Activated naive CD4-positive, alpha-beta T cell treated with anti-CD3 and anti-CD28 coated beads, Interleukin-2, amount 50 U/mL, for 72 hours (primary cell): ENCODE measurements around the gene MYO3B. TPM values are rescaled to one million over a fixed set of nuclear protein-coding genes. Genes with fewer than 3 reads are reported as not detected.

Experiments
- ATAC-seq, 2 donors: fragments of 150-1000 bp; cut with Tn5 transposase; 2 replicates each; pipeline ENCODE4 v1.10.0; 2021; ENCODE audit warnings: mild to moderate bottlenecking in 2 of 2, moderate library complexity in 2 of 2
- DNase-seq, 2 donors: peaks; one replicate each; pipeline ENCODE4 v3.0.0; 2021 to 2022; ENCODE audit warnings: low spot score in 2 of 2
- H3K27ac Mint-ChIP-seq, 2 donors: one replicate each; pipeline ENCODE4 v1.8.0; 2022; ENCODE audit warnings: mild to moderate bottlenecking in 2 of 2, mixed read lengths in 2 of 2
- H3K36me3 Mint-ChIP-seq, 2 donors: one replicate each; pipeline ENCODE4 v1.8.0; 2022; ENCODE audit warnings: mixed read lengths in 2 of 2
- H3K9me3 Mint-ChIP-seq, 2 donors: one replicate each; pipeline ENCODE4 v1.8.0; 2022; ENCODE audit warnings: mixed read lengths in 2 of 2
- total RNA-seq, 2 donors: library from RNA; stranded (reverse); gene quantifications; one replicate each; pipeline ENCODE4 v1.2.3, GENCODE V29; 2022

MYO3B gene, protein sequence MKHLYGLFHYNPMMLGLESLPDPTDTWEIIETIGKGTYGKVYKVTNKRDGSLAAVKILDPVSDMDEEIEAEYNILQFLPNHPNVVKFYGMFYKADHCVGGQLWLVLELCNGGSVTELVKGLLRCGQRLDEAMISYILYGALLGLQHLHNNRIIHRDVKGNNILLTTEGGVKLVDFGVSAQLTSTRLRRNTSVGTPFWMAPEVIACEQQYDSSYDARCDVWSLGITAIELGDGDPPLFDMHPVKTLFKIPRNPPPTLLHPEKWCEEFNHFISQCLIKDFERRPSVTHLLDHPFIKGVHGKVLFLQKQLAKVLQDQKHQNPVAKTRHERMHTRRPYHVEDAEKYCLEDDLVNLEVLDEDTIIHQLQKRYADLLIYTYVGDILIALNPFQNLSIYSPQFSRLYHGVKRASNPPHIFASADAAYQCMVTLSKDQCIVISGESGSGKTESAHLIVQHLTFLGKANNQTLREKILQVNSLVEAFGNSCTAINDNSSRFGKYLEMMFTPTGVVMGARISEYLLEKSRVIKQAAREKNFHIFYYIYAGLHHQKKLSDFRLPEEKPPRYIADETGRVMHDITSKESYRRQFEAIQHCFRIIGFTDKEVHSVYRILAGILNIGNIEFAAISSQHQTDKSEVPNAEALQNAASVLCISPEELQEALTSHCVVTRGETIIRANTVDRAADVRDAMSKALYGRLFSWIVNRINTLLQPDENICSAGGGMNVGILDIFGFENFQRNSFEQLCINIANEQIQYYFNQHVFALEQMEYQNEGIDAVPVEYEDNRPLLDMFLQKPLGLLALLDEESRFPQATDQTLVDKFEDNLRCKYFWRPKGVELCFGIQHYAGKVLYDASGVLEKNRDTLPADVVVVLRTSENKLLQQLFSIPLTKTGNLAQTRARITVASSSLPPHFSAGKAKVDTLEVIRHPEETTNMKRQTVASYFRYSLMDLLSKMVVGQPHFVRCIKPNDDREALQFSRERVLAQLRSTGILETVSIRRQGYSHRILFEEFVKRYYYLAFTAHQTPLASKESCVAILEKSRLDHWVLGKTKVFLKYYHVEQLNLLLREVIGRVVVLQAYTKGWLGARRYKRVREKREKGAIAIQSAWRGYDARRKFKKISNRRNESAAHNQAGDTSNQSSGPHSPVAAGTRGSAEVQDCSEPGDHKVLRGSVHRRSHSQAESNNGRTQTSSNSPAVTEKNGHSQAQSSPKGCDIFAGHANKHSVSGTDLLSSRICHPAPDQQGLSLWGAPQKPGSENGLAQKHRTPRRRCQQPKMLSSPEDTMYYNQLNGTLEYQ (N-terminal part only)
- under 1 TPM; 0.18 to 0.27 TPM for total RNA-seq

DNA sequence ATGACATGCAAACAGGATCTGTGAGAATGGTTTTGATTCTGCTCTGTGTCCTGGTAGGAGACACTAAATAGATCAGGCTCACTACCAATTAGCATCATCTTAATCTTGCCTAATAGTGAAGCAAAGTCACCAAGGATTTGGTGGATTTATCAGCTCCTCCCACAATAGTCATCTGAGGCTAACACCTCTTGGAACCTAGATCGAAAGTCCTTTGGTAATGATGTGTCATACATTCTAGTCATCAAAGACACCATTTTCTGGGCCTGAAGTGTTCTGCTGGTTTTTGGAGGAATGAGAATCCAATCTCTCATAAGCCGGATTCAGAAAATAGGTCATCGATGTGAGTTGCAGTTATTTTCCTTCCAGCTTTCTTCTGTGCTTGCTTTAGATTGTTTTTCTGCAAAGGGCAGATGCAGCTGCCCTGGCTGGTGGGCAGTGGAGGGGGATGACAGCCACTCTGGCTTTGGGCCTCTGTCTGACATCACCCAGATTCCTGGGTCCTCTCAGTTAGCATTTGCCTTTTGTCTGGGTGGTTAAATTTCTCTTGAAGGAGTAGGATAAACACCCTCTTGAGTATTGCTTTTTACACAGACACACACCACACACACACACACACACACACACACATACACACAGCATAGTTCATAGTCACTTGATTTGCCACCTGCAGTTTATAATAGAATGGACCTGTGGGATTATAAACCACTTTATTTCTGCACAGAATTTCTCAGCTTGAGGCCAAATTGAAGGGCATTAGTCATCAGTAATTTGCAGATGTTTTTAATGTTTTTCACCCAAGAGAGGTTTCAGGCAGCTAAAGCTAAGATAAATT lies at the start of gene MYO3B:
Gene MYO3B, plus strand, starts transcription at position 198 of the 832 bp plus-strand sequence. Its CDS starts 141 bp downstream, at position 339.
- Mint-ChIP-seq H3K36me3 (no peaks in the 10 kb centered on the region), H3K27ac (peak within 1 kb of the TSS in 1 of 2 donors; percentile 15), H3K9me3 (no peaks in the 10 kb centered on the region)
- peak; percentile 51 to 87 for ATAC-seq
- DNase-seq, result no peak

DNA sequence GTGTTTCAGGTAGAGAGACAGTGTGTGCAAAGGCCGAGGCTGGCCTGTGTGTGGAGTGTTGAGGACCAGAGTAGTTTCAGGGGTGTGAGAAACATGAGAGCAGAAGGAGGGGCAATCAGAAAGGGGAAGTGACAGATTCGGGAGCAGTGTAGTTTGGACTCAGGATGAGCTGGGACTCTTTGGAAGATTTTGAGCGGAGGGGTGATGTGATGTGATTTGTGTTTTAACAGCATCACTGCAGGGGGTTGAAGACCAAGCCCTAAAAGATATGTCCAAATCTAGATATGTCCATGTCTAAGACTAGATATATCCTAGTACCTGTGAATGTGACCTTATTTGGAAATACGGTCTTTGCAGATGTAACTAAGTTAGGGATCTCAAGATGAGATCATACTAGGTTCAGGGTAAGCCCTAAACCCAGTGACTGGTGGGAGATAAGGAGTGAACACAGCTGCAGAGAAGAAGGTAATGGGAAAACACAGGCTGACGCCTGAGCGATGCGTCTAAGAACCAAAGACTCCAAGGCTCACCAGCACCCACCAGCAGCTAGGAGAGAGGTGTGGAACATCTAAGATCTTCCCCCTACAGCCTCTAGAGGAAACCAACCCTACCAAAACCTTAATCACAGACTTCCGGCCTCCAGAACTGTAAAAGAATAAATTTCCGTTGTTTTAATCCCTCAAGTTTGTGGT lies 38.5 kb upstream of the MYO3B start:
- no peak overlapping the region for H3K27ac Mint-ChIP-seq
- H3K9me3 Mint-ChIP-seq, result no peaks in the 10 kb centered on the region
- DNase-seq (no peak), ATAC-seq (no peak)
- no peaks in the 10 kb centered on the region for H3K36me3 Mint-ChIP-seq

DNA sequence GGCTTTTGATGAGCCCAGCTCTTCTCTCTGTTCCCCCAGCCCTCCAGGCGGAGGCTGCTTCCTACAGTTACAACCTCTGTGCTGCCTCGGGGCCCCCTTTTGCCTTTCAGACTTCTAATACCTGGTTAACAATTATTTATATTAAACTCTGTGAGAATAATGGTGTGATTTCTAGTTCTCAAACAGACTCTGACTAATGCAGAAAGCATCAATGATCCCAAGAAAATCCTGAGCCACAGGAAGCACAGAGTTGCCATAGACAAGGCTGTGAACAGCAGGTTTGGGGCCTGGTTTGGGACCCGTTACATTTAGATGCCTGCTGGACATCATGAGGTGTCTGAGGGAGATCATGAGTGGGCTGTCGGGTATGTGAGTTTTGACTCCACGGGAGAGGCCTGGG lies 37.4 kb upstream of the MYO3B start:
- Mint-ChIP-seq H3K9me3 (no peaks in the 10 kb centered on the region), H3K27ac (no peak overlapping the region), H3K36me3 (no peaks in the 10 kb centered on the region)
- DNase-seq (no peak), ATAC-seq (no peak)

DNA sequence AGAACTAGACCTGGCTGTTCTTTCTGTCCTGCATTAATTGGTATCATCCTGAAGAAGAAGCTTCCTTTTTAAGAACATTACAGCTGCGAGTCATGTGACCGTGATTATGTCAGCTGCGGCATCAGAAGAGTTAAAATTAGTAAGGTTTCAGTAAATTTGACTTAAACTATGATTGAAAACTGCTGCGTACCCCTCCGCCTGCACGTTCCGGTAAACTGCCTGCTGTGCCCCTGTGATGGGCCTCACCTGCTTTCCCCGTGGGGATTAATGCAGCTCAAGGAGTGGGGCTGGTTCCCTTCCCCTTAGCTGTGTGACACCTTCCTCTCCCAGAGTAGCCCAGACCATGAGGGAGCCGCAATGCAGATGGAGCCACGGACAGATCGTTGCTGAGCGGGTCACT lies 36.1 kb upstream of the MYO3B start:
- Mint-ChIP-seq H3K27ac (no peak overlapping the region), H3K36me3 (no peaks in the 10 kb centered on the region), H3K9me3 (no peaks in the 10 kb centered on the region)
- DNase-seq (no peak), ATAC-seq (no peak)

DNA sequence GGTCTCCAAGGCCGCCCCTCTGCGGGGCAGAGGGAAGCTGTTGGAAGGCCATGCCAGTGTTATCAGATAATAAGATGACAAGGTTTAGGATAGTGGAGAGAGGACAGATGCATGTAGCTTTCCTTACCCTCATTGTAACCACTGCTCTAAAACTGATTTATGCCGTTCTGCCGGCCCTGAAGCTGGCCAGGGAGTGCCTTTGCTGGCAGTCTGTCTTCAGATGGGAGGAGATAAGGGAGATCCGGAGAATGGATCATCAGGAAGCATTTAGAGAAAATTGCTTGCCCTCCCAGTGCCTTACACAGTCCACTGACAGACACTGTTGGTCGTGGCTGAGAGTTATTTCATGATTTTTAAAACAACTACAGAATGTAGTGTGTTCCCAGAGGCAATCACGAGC lies 35.4 kb upstream of the MYO3B start:
- DNase-seq (no peak), ATAC-seq (no peak)
- Mint-ChIP-seq H3K27ac (no peak overlapping the region), H3K9me3 (no peaks in the 10 kb centered on the region), H3K36me3 (no peaks in the 10 kb centered on the region)

DNA sequence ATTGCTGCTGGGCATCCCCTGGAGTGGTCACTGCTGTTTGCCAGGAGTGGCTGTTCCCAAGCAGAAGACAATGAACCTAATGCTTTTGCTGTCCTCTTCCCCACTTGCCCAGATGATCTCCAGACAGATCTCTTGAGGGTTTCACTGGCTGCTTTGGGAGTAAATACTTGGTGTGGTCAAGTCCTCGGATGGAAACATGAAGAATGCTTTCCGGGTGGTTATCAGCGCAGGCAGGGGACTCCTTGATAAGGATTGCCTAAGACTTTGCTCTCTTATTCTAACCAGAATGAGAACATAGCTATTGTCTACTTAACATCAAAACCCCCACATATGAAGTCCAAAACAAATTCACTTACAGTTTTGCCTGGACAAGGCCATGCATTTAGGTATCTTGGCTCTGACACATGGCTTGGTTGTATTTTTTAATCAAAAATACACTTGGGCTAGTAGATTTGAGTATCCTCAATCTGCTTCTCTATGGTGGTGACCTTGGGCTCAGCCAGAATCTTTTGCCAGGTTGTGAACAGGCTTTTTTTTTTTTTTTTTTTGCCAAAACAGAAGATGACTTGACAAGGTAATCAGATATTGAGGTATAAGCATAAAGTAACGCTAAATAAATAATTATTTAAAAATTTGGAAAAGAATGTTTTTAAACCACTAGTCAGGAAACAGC lies 34.8 kb upstream of the MYO3B start:
- Mint-ChIP-seq H3K36me3 (no peaks in the 10 kb centered on the region), H3K9me3 (no peaks in the 10 kb centered on the region), H3K27ac (no peak overlapping the region)
- no peak for ATAC-seq
- no peak for DNase-seq

DNA sequence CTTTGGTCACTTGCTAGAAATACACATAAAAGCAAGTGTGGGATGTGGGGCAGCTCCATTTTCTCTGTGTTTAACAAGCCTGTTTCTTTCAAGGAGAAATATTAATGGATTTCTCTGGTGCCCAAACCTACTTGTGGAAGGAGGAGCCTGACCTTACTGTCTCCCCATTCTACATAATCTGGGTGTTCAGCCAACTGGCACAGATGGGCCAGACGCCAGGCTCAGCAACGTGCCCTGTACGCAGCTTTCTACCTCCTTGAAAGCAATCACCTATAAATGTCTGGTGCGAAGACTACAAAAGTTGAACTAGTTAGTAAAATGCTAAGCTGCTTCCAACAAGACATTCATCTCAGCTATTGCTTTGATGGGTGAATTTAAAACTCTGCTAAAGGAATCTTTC lies 33.2 kb upstream of the MYO3B start:
- no peak for DNase-seq
- Mint-ChIP-seq H3K36me3 (no peaks in the 10 kb centered on the region), H3K27ac (no peak overlapping the region), H3K9me3 (no peaks in the 10 kb centered on the region)
- no peak for ATAC-seq

DNA sequence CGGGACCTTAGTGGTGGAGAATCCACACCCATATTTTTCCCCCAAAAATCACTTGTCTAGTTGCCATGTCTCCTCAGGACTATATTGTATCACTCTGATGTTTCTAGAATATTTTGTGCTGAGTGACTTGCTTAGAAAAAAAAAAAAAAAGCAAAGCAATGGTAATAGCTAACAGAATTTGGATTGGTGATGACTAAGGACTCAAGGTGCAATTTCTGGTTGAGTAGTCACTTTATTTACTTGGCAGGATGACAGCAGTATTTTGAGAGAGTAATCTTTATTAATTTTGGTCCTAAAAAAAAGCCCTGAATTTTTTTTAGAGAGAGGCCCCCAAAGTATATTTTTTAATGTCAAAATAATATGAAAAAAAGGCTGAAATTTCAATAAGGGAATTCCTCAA lies 32.8 kb upstream of the MYO3B start:
- no peak overlapping the region for H3K27ac Mint-ChIP-seq
- DNase-seq (no peak), ATAC-seq (no peak)
- no peaks in the 10 kb centered on the region for H3K9me3 Mint-ChIP-seq
- no peaks in the 10 kb centered on the region for H3K36me3 Mint-ChIP-seq

DNA sequence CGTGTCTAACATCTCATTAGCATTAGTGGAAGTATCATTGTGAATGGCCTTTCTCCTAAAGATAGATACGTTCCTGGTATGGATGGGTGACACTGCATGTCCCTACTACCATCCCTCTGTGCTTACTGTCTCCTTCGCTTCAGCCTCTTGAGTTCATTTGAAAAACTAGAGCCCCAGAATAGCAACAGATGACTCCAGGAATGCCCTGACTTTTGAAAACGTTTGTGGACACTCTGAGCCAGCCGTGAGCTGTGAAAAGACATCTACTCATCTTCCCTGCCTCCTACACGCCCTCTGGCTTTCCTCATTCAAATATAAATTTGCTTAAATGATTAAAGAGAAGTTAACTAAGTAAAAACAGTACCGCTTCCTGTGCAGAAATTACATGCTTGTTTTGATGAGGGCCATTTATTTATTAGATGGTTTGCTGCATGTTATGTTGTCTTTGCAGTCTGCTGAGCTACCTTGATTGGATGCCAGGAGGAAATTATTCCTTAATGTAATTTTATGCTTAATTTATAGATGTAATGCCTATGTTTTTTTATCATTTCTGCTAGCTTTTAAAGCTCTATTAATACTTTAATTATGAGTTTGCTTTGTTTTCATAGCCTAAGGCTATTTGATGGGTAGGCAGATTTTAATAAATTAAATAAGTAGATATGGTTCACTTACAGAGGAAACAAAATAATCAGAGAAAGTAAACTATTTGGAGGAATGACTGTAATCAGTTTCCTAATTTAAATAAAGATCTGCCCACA lies 32.1 kb upstream of the MYO3B start:
- Mint-ChIP-seq H3K9me3 (no peaks in the 10 kb centered on the region), H3K36me3 (no peaks in the 10 kb centered on the region), H3K27ac (no peak overlapping the region)
- ATAC-seq (no peak), DNase-seq (no peak)

DNA sequence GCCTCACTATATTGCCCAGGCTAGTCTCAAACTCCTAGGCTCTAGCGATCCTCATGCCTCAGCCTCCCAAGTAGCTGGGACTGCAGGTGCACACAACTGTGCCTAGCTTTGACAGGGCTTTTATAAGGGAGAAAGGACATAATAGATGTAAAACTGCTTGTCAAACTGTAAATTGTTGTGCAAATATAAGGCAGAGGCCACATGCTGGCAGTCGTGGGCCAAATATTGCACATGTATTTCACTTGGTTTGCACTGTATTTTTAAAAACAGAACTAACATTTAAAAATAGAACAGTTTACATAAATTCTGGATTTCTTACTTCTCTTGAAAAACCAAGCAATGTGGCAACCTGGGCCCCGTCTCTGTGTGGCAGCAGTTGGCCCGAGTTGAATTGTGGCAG lies 31.2 kb upstream of the MYO3B start:
- DNase-seq, result no peak
- Mint-ChIP-seq H3K9me3 (no peaks in the 10 kb centered on the region), H3K36me3 (no peaks in the 10 kb centered on the region), H3K27ac (no peak overlapping the region)
- no peak for ATAC-seq

DNA sequence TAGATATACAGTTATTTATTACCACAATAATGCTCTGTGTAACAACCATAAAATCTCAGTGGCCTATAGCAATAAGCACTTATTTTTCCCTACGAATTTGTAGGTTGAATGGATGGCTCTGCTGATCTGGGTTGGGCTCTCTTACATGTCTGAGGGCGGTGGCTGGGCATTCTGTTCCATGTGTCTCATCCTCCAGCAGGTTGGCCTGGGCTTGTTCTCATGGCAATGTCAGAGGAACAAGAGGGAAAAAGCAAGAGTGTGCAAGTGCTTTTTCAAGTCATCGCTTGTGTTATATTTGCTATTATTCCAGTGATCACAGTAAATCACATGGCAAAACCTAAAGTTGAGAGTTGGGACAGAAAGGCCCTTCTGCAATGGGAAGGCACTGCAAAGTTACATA lies 30.4 kb upstream of the MYO3B start:
- Mint-ChIP-seq H3K36me3 (no peaks in the 10 kb centered on the region), H3K27ac (no peak overlapping the region), H3K9me3 (no peaks in the 10 kb centered on the region)
- DNase-seq (no peak), ATAC-seq (no peak)

DNA sequence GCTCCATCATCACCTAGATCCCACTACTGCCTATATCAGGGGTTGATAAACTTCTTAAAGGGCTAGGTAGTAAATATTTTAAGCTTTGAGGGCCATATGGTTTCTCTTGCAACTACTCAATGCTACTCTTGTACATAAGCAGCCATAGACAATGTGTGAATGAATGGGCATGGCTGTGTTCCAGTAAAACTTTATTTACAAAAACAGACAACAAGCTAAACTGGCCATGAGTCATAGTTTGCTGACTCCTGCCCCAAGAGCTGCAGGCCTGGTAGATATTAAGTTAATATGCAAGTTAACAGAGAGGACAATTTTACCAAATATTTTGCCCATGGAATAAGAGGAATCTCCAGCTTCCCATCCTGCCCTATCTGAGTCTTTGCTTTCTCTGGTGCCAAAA lies 29.8 kb upstream of the MYO3B start:
- no peak for ATAC-seq
- no peak overlapping the region for H3K27ac Mint-ChIP-seq
- DNase-seq, result no peak
- H3K36me3 Mint-ChIP-seq, result no peaks in the 10 kb centered on the region
- H3K9me3 Mint-ChIP-seq, result no peaks in the 10 kb centered on the region

DNA sequence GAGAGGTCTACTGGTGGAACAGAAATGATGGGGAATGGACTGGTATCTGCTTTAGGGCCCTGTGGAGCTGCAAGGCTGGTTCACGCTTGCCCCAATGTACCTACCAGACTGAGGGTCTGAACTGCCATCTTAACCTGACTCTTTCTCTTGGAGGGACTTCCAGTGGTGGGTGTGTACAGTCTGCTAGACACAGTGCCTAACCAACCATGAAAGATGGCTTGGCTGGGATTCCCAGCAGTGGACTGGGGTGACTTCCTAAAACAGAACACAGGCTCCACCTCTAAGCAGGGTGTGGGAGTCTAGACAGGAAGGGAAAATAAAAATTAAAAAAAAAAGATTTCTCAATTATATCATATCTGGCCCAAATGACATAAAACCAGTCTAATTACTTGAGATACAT lies 25.5 kb upstream of the MYO3B start:
- DNase-seq (no peak), ATAC-seq (no peak)
- Mint-ChIP-seq H3K36me3 (no peaks in the 10 kb centered on the region), H3K9me3 (no peaks in the 10 kb centered on the region), H3K27ac (no peak overlapping the region)

DNA sequence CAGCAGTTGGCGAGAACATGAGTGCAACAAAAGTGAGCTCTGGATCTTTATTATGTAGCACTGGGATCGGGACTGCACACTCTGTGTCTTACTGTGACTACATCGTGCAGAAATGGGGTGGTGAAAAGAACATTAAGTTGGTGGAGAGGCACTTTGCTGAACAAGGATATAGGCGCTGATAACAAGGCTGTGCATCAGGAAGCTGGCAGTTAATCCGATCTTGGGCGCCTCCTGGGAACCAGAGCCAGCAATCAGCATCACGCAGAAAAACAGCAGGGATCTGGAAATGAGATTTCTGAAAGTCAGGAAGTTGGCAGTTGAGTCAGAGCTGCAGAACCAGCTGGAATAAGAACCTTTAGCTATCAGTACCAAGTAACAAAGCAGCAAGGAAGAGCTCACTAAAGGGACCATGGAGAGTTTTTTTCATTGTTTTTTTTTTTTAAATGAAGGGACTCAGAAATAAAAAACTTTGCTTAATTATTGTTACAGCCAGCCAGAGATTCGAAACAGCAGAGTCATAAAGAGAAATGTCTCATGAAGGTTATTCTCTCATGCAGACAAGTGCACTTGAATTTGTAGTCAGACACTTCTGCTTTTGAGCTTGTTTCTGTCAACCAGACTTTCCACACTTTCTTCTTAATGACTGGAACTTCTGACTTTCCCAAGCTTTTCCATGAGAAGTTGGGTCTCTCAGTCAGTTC lies 22.8 kb upstream of the MYO3B start:
- Mint-ChIP-seq H3K36me3 (no peaks in the 10 kb centered on the region), H3K9me3 (no peaks in the 10 kb centered on the region), H3K27ac (no peak overlapping the region)
- ATAC-seq (peak in 1 of 2 donors; percentile 46), DNase-seq (no peak)
